ENCODE results near the gene ZBTB7B. TPM values are rescaled to one million over a fixed set of nuclear protein-coding genes. Genes with fewer than 3 reads are reported as not detected.

The ZBTB7B gene
- total RNA-seq, 2 experiments from 2014 or later, result 16.3 to 23.2 TPM

GRCh38 chr1:155009221-155009711 is 6.7 kb downstream of the ZBTB7B start:
- Histone ChIP-seq H3K4me3 (ENCODE audit: low read depth, low read length, poor library complexity, severe bottlenecking) (no peak overlapping the region), H3K36me3 (ENCODE audit: insufficient read depth, low read length) (no peaks in the 10 kb centered on the region), H3K79me2 (ENCODE audit: insufficient read depth, low read depth, low read length) (no peaks in the 10 kb centered on the region), H3K4me1 (ENCODE audit: insufficient read depth, low read length, poor library complexity, severe bottlenecking) (peaks cover 81% of the 10 kb centered on the region), H3K4me2 (ENCODE audit: low read length) (no peak overlapping the region), H3K9me3 (ENCODE audit: low read length) (no peaks in the 10 kb centered on the region), H3K9me2 (ENCODE audit: insufficient read depth, low read length) (no peaks in the 10 kb centered on the region), H3K27ac (ENCODE audit: low read depth, low read length, poor library complexity, severe bottlenecking) (no peak overlapping the region), H2AFZ (ENCODE audit: low read length) (no peak overlapping the region), H4K20me1 (ENCODE audit: insufficient read depth, low read length) (no peaks in the 10 kb centered on the region)
- POLR2A ChIA-PET, result no interaction called here
- BruUV-seq (replicated peaks), result no TSS peak
- no peak for DNase-seq (ENCODE audit: low spot score)
- intact Hi-C loops (cut with micrococcal nuclease; ENCODE audit: unreplicated experiment), result no loop called here
- no peak for TF ChIP-seq EZH2phosphoT487 (IDR thresholded peaks at IDR 0.05; ENCODE audit: borderline replicate concordance, low read depth, low read length)
- TF ChIP-seq, protein P1, sequence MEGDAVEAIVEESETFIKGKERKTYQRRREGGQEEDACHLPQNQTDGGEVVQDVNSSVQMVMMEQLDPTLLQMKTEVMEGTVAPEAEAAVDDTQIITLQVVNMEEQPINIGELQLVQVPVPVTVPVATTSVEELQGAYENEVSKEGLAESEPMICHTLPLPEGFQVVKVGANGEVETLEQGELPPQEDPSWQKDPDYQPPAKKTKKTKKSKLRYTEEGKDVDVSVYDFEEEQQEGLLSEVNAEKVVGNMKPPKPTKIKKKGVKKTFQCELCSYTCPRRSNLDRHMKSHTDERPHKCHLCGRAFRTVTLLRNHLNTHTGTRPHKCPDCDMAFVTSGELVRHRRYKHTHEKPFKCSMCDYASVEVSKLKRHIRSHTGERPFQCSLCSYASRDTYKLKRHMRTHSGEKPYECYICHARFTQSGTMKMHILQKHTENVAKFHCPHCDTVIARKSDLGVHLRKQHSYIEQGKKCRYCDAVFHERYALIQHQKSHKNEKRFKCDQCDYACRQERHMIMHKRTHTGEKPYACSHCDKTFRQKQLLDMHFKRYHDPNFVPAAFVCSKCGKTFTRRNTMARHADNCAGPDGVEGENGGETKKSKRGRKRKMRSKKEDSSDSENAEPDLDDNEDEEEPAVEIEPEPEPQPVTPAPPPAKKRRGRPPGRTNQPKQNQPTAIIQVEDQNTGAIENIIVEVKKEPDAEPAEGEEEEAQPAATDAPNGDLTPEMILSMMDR (conservative IDR thresholded peaks at IDR 0.05; ENCODE audit: low read length), result no peak
- CTCF ChIA-PET (ENCODE audit: unreplicated experiment), result no interaction called here

GRCh38 chr1:155009742-155010141 is 7.1 kb downstream of the ZBTB7B start:
- CTCF ChIA-PET (ENCODE audit: unreplicated experiment), result no interaction called here
- Histone ChIP-seq H3K9me2 (ENCODE audit: insufficient read depth, low read length) (no peaks in the 10 kb centered on the region), H3K9me3 (ENCODE audit: low read length) (no peaks in the 10 kb centered on the region), H3K4me2 (ENCODE audit: low read length) (no peak overlapping the region), H3K79me2 (ENCODE audit: insufficient read depth, low read depth, low read length) (no peaks in the 10 kb centered on the region), H3K36me3 (ENCODE audit: insufficient read depth, low read length) (peaks cover 1% of the 10 kb centered on the region; the same call in 1 of the 2 replicates), H4K20me1 (ENCODE audit: insufficient read depth, low read length) (no peaks in the 10 kb centered on the region), H3K4me1 (ENCODE audit: insufficient read depth, low read length, poor library complexity, severe bottlenecking) (peaks cover 81% of the 10 kb centered on the region), H2AFZ (ENCODE audit: low read length) (no peak overlapping the region), H3K4me3 (ENCODE audit: low read depth, low read length, poor library complexity, severe bottlenecking) (no peak overlapping the region), H3K27ac (ENCODE audit: low read depth, low read length, poor library complexity, severe bottlenecking) (no peak overlapping the region)
- no peak for TF ChIP-seq EZH2phosphoT487 (IDR thresholded peaks at IDR 0.05; ENCODE audit: borderline replicate concordance, low read depth, low read length)
- TF ChIP-seq, protein P1 (conservative IDR thresholded peaks at IDR 0.05; ENCODE audit: low read length), result no peak
- intact Hi-C loops (cut with micrococcal nuclease; ENCODE audit: unreplicated experiment), result no loop called here
- POLR2A ChIA-PET, result no interaction called here
- DNase-seq (ENCODE audit: low spot score), result no peak
- BruUV-seq (replicated peaks), result no TSS peak

DNA sequence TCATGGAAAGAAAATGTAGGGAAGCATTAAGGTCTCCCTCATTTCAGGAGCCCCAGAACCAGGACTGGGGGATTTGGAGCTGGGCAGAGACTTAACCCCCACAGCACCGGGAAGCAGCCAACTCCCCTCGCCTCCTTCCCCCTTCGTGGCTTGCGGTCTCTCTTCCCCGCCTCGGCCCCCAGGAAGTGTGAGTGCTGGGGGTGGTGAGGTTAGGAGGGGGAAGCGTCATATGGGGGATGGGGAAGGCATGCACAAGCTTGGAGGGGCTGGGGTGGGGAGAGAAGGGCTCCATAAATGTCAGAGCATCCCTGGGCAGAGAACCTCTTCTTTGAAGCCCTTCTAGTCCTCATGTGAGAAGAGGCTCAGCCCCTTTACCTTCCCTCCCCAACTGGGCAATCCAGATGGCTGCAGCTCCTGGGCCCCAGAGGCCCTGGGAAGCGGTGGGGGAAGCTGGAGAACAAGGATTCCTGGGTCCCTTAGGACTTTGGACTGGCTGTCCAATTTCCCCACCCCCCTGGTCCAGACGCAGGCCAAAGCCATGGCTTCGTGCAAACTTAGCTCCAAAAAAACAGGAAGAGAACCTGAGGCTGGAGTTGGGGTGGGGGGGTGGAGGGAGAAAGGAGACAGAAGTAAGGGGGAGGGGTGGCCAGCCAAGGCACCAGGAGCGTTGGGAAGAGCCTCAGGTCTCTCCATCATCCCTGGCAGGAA is 7.8 kb downstream of the ZBTB7B start:
- H3K36me3 ChIP-seq (ENCODE audit: insufficient read depth, low read length), result peaks cover 8% of the 10 kb centered on the region; the same call in 1 of the 2 replicates
- no peak overlapping the region for H3K27ac ChIP-seq (ENCODE audit: low read depth, low read length, poor library complexity, severe bottlenecking)
- TF ChIP-seq EZH2phosphoT487 (IDR thresholded peaks at IDR 0.05; ENCODE audit: borderline replicate concordance, low read depth, low read length), result no peak
- TF ChIP-seq, protein P1 (conservative IDR thresholded peaks at IDR 0.05; ENCODE audit: low read length), result no peak
- peaks cover 80% of the 10 kb centered on the region for H3K4me1 ChIP-seq (ENCODE audit: insufficient read depth, low read length, poor library complexity, severe bottlenecking)
- no peaks in the 10 kb centered on the region for H3K79me2 ChIP-seq (ENCODE audit: insufficient read depth, low read depth, low read length)
- intact Hi-C loops (cut with micrococcal nuclease; ENCODE audit: unreplicated experiment), result no loop called here
- no peaks in the 10 kb centered on the region for H3K9me2 ChIP-seq (ENCODE audit: insufficient read depth, low read length)
- H3K9me3 ChIP-seq (ENCODE audit: low read length), result no peaks in the 10 kb centered on the region
- BruUV-seq (replicated peaks), result no TSS peak
- no peak overlapping the region for H2AFZ ChIP-seq (ENCODE audit: low read length)
- DNase-seq (ENCODE audit: low spot score), result no peak
- H3K4me3 ChIP-seq (ENCODE audit: low read depth, low read length, poor library complexity, severe bottlenecking), result no peak overlapping the region
- H4K20me1 ChIP-seq (ENCODE audit: insufficient read depth, low read length), result no peaks in the 10 kb centered on the region
- ChIA-PET POLR2A (interaction anchor here (0.6 kb wide), 1 partner anchor 213 kb away, joined by 3 read pairs; no protein-coding TSS in a partner anchor), CTCF (ENCODE audit: unreplicated experiment) (no interaction called here)
- no peak overlapping the region for H3K4me2 ChIP-seq (ENCODE audit: low read length)

Measured in OCI-LY7 (cell line).